DMS 273 (cell line): ENCODE measurements around the gene FRAT1.
"Not testable (repeated sequence)": the region's sequence is repeated elsewhere in the genome, so short reads cannot be mapped to it uniquely, and the experiment has no call there.

Experiments
- DNase-seq: peaks from one replicate; lab custom pipeline; 2025; ENCODE audit not compliant: unreplicated experiment; lab: John Stamatoyannopoulos, UW

The FRAT1 gene

GRCh38 chr10:97318772-97319651 is at the start of gene FRAT1:
TSS of gene FRAT1 (plus strand) at chr10:97319271. CDS start at chr10:97319454, 183 bp downstream.
- DNase-seq: peak; percentile 89

- DNase-seq: no peak
These were observed 48.4 kb upstream of the FRAT1 start for GRCh38 chr10:97270523-97271154.

- DNase-seq: no peak
These were observed 45.4 kb upstream of the FRAT1 start for GRCh38 chr10:97273700-97274099.

GRCh38 chr10:97274828-97275227 is 44.2 kb upstream of the FRAT1 start:
- DNase-seq: no peak

- DNase-seq: no peak
These were observed 41.5 kb upstream of the FRAT1 start for GRCh38 chr10:97277551-97277950.

GRCh38 chr10:97278491-97278989 is 40.5 kb upstream of the FRAT1 start:
- peak; percentile 66 for DNase-seq

GRCh38 chr10:97279121-97279815 is 39.8 kb upstream of the FRAT1 start:
- DNase-seq: no peak

GRCh38 chr10:97280783-97281182 is 38.3 kb upstream of the FRAT1 start:
- DNase-seq: no peak

- not testable (repeated sequence) for DNase-seq
These were observed 29.0 kb upstream of the FRAT1 start for GRCh38 chr10:97290076-97290475.

GRCh38 chr10:97290576-97291356 is 28.3 kb upstream of the FRAT1 start:
- not testable (repeated sequence) for DNase-seq

- DNase-seq: no peak
These were observed 27.5 kb upstream of the FRAT1 start for GRCh38 chr10:97291357-97292096.

- peak; percentile 98 for DNase-seq
These were observed 26.8 kb upstream of the FRAT1 start, which contains the start of gene ARHGAP19 for GRCh38 chr10:97292097-97292861. TSS of gene ARHGAP19 (minus strand) at chr10:97292637. CDS start at chr10:97292627, 10 bp downstream.

GRCh38 chr10:97292862-97293198 is 26.2 kb upstream of the FRAT1 start:
- DNase-seq: no peak

- no peak for DNase-seq
These were observed 21.4 kb upstream of the FRAT1 start for GRCh38 chr10:97297556-97298222.

- no peak for DNase-seq
These were observed 20.9 kb upstream of the FRAT1 start for GRCh38 chr10:97298223-97298571.

GRCh38 chr10:97300980-97301379 is 18.1 kb upstream of the FRAT1 start:
- DNase-seq: no peak

- no peak for DNase-seq
These were observed 16.8 kb upstream of the FRAT1 start for GRCh38 chr10:97302088-97302791.

GRCh38 chr10:97307441-97307840 is 11.6 kb upstream of the FRAT1 start:
- no peak for DNase-seq
